Caki2 (cell line): ENCODE results near the gene SORCS2. TPM values are rescaled to one million over a fixed set of nuclear protein-coding genes. Genes with fewer than 3 reads are reported as not detected.

ENCODE experiments used
- DNase-seq: peaks from one replicate; pipeline ENCODE4 v3.0.0-alpha.2; 2015; ENCODE audit warnings: low read depth
- in situ Hi-C: cut with HindIII; loops from 2 replicates; pipeline ENCODE4 v1.10.0; 2016; ENCODE audit warnings: low sequenced_read_pairs, low pct_unique_long_range_greater_than_20kb, mixed read lengths
- total RNA-seq: library from RNA; depleted of rRNA; stranded (reverse); fragments of >200 nt; shearing (Covaris generic); gene quantifications from 2 replicates; pipeline ENCODE4 v1.2.3, GENCODE V29; 2014; ENCODE audit warnings: low replicate concordance

SORCS2 gene
- total RNA-seq, 1 experiment from 2014 or later: 1.4 TPM

- DNase-seq: no peak
- in situ Hi-C loops: no loop called here
Observed at GRCh38 chr4:7737752-7738457, 545.6 kb downstream of the SORCS2 start.

DNA sequence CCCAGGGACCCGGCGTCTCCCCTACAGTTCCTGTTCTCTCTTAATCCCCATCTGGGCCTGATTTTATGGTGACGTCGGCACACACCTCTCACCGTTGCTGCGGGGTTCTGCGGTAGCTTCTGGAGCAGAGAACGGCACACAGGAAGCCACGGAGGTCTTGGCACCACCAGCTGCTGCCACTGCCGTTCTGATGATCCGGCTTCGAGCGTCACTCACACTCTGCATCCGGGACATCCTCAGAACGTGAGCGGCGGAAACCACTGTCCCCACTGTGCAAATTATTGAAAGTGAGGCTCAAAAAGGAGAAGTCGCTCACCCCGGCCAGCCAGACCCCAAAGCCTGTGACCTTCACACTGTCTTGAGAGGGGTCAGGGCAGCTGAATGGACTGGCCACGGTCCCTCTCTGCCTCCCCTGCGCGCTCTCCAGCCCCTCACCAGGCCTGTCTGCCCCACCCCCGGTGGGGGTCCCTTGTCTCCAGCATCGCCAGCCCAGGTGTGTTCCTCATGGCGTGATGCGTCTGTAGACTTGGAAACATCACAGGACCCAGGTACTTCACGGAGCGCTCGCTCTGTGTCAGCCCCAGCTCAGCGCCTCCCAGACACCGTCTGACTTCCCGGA, 546.2 kb downstream of the SORCS2 start:
- in situ Hi-C loops: no loop called here

GRCh38 chr4:7739077-7739917, 547.0 kb downstream of the SORCS2 start:
- in situ Hi-C loops: no loop called here

More for the DNA sequence above, 546.2 kb downstream of the SORCS2 start:
- DNase-seq: no peak

GRCh38 chr4:7739918-7740865, 547.9 kb downstream of the SORCS2 start:
- in situ Hi-C loops: no loop called here
- no peak for DNase-seq

More at GRCh38 chr4:7739077-7739917, 547.0 kb downstream of the SORCS2 start:
- DNase-seq: no peak

DNA sequence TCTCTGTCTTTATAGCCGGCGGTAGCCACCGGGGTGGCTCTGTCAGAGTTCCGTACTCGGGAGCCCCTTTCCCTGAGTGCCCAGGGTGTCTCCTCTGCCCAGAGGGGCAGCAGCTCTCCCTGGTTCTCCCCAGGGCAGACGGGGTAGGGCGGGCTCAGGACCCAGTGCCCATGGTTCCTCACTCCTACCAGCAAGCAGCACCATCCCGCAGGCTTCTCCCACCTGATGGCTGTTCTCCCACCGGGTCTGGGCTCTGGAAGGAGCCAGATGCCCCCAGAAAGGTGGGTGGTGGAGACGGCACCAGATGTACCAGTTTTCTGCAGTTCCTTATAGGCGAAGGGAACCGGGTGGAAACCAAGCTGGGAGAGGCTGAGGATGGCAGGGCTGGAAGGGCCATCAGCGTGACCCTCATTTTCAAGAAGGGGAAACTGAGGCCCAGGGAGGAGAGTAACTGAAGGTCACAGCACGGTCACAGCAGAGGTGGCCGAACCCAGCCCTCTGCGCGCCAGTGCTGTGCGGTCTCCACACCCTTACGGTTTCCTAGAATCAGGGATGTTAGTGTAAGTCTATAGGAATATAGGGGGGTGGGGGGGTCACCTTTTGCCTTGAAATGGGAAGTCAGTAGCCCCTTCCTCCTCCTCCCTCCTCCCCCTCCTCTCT, 548.7 kb downstream of the SORCS2 start:
- in situ Hi-C loops: no loop called here

DNA sequence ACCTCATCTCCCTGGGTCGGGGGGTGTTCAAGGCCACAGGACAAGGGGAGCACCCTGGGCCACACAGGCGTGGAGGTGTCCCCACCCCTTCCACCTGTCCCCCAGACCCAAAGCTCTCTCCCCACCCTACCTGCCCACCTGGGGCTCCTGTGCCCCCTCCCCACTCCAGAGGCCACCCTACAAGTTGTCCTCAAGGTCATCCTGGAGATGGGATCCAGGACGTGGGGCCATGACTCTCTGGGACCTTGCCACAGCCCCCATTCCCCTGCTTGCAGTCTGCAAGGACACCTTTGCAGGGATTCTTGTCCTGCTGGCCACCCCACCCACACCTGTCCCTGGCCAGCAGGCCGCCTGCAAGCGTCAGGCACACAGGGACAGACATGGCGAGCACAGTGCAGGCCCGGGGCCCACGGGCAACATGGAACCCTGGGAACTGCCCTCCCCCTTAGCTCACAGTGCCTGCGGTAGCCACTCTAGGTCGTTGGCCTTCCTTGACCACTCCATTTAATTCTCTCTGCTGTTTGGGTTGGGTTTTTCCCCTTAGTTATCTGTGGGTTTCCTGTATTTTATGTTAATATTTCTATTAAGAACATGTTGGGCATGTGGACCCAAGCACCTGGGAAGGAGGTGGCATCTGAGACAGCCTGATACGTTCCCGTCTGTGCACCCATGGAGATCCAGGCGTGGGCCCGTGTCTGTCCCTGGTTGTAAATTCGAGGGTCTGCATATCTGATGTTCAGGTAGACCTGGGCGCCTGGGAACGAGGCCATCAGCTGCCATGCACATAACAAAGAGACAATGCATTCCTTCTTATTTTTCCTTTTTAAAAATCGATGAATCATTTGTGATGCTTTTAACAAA, 549.8 kb downstream of the SORCS2 start:
- no peak for DNase-seq
- in situ Hi-C loops: no loop called here

More for the DNA sequence above, 548.7 kb downstream of the SORCS2 start:
- DNase-seq: no peak

DNA sequence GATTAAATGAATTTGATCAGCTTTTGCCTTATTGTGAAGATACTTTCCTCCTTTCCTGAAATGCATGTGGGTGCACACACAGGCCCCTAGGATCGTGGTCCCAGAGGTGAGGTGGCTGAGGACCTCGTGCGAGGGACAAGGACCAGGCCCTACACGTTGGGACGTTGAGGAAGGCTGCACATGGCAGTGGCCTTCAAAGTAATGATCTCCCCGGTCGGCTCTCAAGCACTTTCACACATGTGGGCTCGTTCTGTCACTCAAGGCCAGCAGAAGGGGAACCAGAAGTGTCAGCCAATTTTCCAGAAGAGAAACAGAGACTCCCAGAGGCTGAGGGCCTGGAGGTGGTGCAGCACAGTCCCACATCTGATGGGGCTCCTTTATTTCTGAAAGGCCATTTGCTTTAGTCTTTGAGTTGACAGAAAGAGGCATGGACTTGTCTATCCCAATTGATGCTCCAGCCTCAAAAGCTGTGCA, 550.5 kb downstream of the SORCS2 start:
- in situ Hi-C loops: no loop called here
- DNase-seq: no peak

GRCh38 chr4:7744142-7744804, 551.9 kb downstream of the SORCS2 start:
- no peak for DNase-seq
- in situ Hi-C loops: no loop called here

GRCh38 chr4:7745301-7745885, 553.1 kb downstream of the SORCS2 start:
- DNase-seq: no peak
- in situ Hi-C loops: no loop called here

- in situ Hi-C loops: no loop called here
- no peak for DNase-seq
Observed at GRCh38 chr4:7746351-7747061, 554.2 kb downstream of the SORCS2 start.

DNA sequence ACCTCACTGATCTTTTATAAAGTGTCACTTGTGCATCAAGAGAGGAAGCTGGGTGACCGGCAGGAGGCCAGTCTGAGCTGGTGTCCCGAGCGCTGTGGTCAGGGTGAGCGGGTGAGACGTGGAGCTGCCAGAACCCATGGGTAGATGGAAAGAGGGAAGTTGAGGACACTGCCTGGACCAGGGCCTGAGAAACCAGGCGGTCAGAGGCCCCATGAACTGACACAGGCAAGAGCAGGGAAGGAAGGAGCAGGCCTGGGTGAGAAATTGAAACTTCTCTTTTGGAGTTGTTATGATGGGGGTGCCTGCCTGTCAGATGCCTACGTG, 554.7 kb downstream of the SORCS2 start:
- in situ Hi-C loops: no loop called here
- DNase-seq: no peak

DNA sequence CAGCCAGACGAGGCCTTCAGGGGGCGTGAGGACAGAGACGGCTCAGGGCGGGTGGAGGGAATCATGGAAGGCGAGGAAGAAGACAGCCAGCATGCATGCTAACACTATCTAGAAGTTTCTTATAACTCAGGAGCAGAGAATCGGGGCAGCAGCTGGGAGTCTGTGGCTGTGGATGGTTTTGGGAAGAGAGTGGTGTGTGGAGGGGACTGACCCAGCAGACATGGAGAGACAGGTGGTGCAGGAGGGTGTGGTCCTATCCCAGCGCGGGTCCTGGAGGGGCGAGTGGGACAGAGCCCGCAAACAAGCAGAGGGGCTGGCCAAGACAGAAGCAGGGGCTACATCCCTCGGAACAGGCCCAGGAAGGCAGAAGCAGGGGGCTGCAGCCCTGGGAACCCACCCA, 555.2 kb downstream of the SORCS2 start:
- in situ Hi-C loops: no loop called here

GRCh38 chr4:7750523-7750922, 558.2 kb downstream of the SORCS2 start:
- in situ Hi-C loops: no loop called here
- no peak for DNase-seq

More for the DNA sequence above, 555.2 kb downstream of the SORCS2 start:
- no peak for DNase-seq

GRCh38 chr4:7750972-7751371, 558.6 kb downstream of the SORCS2 start:
- in situ Hi-C loops: no loop called here
- no peak for DNase-seq

- in situ Hi-C loops: no loop called here
- DNase-seq: peak; percentile 15
Observed at GRCh38 chr4:7752649-7753048, 560.3 kb downstream of the SORCS2 start.
